Ishikawa (cell line): Measurements from ENCODE around the gene DAW1.

Source experiments
- CEBPB ChIP-seq: IDR thresholded peaks from 2 replicates; pipeline ENCODE4 v1.6.1; 2012
- CREB1 ChIP-seq: IDR thresholded peaks from 2 replicates; pipeline ENCODE4 v1.6.1; 2012; ENCODE audit warnings: low read depth
- EGR1 ChIP-seq: IDR thresholded peaks from 2 replicates; pipeline ENCODE4 v1.6.1; 2012
- EP300 ChIP-seq: IDR thresholded peaks from 2 replicates; pipeline ENCODE4 v1.6.1; 2012; ENCODE audit warnings: borderline replicate concordance
- FOXM1 ChIP-seq: IDR thresholded peaks from 2 replicates; pipeline ENCODE4 v1.6.1; 2012; ENCODE audit warnings: low read depth, borderline replicate concordance
- NFIC ChIP-seq: IDR thresholded peaks from 2 replicates; pipeline ENCODE4 v1.6.1; 2012
- RAD21 ChIP-seq: IDR thresholded peaks from 2 replicates; pipeline ENCODE4 v1.6.1; 2012; ENCODE audit warnings: low read depth
- TAF1 ChIP-seq: IDR thresholded peaks from 2 replicates; pipeline ENCODE4 v1.6.1; 2012; ENCODE audit warnings: low read depth, mild to moderate bottlenecking
- TCF12 ChIP-seq: IDR thresholded peaks from 2 replicates; pipeline ENCODE4 v1.6.1; 2012; ENCODE audit warnings: low read depth
- TEAD4 ChIP-seq: IDR thresholded peaks from 2 replicates; pipeline ENCODE4 v1.6.1; 2012
- YY1 ChIP-seq: IDR thresholded peaks from 2 replicates; pipeline ENCODE4 v1.6.1; 2012; ENCODE audit warnings: low read depth
- ZBTB7A ChIP-seq: IDR thresholded peaks from 2 replicates; pipeline ENCODE4 v1.6.1; 2012; ENCODE audit warnings: low read depth
- TF ChIP-seq, protein P1 (sequence below): IDR thresholded peaks from 2 replicates; pipeline ENCODE4 v1.6.1; 2012; ENCODE audit warnings: low read depth, mild to moderate bottlenecking
- TF ChIP-seq, protein P2 (sequence below): IDR thresholded peaks from 2 replicates; pipeline ENCODE4 v1.6.1; 2012

DNA sequence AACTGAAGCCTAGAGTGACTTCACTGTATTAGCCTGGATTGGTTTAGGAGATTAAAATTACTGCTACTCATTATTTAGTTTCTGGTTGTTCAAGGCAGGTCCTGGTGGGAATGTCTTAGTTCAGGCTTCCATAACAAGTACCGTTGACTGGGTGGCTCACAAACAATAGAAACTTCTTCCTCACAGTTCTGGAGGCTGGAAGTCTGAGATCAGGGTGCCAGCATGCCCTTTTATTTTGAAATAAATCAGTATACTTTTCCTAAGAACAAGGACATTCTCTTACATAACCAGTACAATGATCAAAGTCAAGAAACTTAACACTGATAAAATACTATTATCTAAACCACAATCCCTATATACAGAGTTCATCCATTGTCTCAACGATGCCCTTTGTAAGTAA is 4.0 kb upstream of the DAW1 start:
- no peak for TF ChIP-seq CREB1
- no peak for TF ChIP-seq TEAD4
- TF ChIP-seq TCF12, result no peak
- TF ChIP-seq YY1, result no peak
- no peak for TF ChIP-seq EP300
- no peak for TF ChIP-seq NFIC
- no peak for TF ChIP-seq RAD21
- TF ChIP-seq, protein P1, sequence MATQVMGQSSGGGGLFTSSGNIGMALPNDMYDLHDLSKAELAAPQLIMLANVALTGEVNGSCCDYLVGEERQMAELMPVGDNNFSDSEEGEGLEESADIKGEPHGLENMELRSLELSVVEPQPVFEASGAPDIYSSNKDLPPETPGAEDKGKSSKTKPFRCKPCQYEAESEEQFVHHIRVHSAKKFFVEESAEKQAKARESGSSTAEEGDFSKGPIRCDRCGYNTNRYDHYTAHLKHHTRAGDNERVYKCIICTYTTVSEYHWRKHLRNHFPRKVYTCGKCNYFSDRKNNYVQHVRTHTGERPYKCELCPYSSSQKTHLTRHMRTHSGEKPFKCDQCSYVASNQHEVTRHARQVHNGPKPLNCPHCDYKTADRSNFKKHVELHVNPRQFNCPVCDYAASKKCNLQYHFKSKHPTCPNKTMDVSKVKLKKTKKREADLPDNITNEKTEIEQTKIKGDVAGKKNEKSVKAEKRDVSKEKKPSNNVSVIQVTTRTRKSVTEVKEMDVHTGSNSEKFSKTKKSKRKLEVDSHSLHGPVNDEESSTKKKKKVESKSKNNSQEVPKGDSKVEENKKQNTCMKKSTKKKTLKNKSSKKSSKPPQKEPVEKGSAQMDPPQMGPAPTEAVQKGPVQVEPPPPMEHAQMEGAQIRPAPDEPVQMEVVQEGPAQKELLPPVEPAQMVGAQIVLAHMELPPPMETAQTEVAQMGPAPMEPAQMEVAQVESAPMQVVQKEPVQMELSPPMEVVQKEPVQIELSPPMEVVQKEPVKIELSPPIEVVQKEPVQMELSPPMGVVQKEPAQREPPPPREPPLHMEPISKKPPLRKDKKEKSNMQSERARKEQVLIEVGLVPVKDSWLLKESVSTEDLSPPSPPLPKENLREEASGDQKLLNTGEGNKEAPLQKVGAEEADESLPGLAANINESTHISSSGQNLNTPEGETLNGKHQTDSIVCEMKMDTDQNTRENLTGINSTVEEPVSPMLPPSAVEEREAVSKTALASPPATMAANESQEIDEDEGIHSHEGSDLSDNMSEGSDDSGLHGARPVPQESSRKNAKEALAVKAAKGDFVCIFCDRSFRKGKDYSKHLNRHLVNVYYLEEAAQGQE, result no peak
- TF ChIP-seq ZBTB7A, result no peak
- TF ChIP-seq TAF1, result no peak
- TF ChIP-seq, protein P2, sequence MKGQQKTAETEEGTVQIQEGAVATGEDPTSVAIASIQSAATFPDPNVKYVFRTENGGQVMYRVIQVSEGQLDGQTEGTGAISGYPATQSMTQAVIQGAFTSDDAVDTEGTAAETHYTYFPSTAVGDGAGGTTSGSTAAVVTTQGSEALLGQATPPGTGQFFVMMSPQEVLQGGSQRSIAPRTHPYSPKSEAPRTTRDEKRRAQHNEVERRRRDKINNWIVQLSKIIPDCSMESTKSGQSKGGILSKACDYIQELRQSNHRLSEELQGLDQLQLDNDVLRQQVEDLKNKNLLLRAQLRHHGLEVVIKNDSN, result no peak
- no peak for TF ChIP-seq CEBPB
- TF ChIP-seq EGR1, result no peak
- no peak for TF ChIP-seq FOXM1
